ENCODE results near the gene LRFN2. TPM values are rescaled to one million over a fixed set of nuclear protein-coding genes. Genes with fewer than 3 reads are reported as not detected.

LRFN2 gene
- total and polyA plus RNA-seq, 2 of the 8 experiments (the other 6 are each of a cell fraction or from before 2014, with no cell fraction given) = 2.3 TPM

GRCh38 chr6:40431706-40432105 lies 155.5 kb downstream of the LRFN2 start:
- FAIRE-seq = no peak
- no peaks in the 10 kb centered on the region for H4K20me1 ChIP-seq (replicated peaks in 1 of 2; ENCODE audit: control insufficient read depth in 1 of 2, insufficient read depth in 2 of 2, low read length in 2 of 2)

More at GRCh38 chr6:40431706-40432105, 155.5 kb downstream of the LRFN2 start:
- Histone ChIP-seq H3K27me3 (replicated peaks in 1 of 4; ENCODE audit: control insufficient read depth in 3 of 4, extremely low read depth in 1 of 4, insufficient read depth in 3 of 4, low read length in 3 of 4) (no peaks in the 10 kb centered on the region), H3K18ac (ENCODE audit: extremely low read depth, low read length) (no peak overlapping the region), H3K4ac (replicated peaks; ENCODE audit: insufficient read length, low read depth, low read length) (no peak overlapping the region), H3K23me2 (ENCODE audit: low read depth, low read length) (no peaks in the 10 kb centered on the region; the same call in 1 of the 2 replicates), H2BK120ac (replicated peaks; ENCODE audit: low read depth, low read length) (no peak overlapping the region), H4K91ac (replicated peaks; ENCODE audit: insufficient read length, low read length) (no peak overlapping the region), H3K36me3 (ENCODE audit: control insufficient read depth in 2 of 4, insufficient read depth in 4 of 4, low read length in 3 of 4) (no peaks in the 10 kb centered on the region), H4K5ac (ENCODE audit: insufficient read length, low read depth, low read length) (no peak overlapping the region), H3K27ac (ENCODE audit: low read depth, low read length) (no peak overlapping the region), H2BK20ac (ENCODE audit: low read length) (no peak overlapping the region), H3K4me1 (replicated peaks in 1 of 4; ENCODE audit: control insufficient read depth in 3 of 4, insufficient read depth in 4 of 4, low read length in 3 of 4) (no peaks in the 10 kb centered on the region), H3K79me2 (ENCODE audit: control insufficient read depth in 1 of 2, insufficient read depth in 2 of 2, low read length in 2 of 2) (no peaks in the 10 kb centered on the region), H2BK5ac (ENCODE audit: low read depth, low read length) (no peak overlapping the region), H2AFZ (ENCODE audit: low read length) (no peak overlapping the region), H3K9ac (replicated peaks in 1 of 4; ENCODE audit: extremely low read depth in 1 of 4, low read depth in 3 of 4, low read length in 3 of 4) (no peak overlapping the region), H3K23ac (ENCODE audit: insufficient read length) (no peak overlapping the region), H3K14ac (ENCODE audit: insufficient read length) (no peak overlapping the region), H3K4me2 (ENCODE audit: insufficient read depth in 1 of 2, low read depth in 2 of 2, low read length in 2 of 2) (no peak overlapping the region), H3K79me1 (ENCODE audit: low read depth, low read length) (no peaks in the 10 kb centered on the region), H2AK5ac (ENCODE audit: low read depth, low read length) (no peak overlapping the region), H3K56ac (replicated peaks; ENCODE audit: insufficient read length, low read depth, low read length) (no peak overlapping the region), H4K8ac (ENCODE audit: extremely low read depth, insufficient read depth, low read length) (no peak overlapping the region), H3K4me3 (ENCODE audit: extremely low read depth in 1 of 4, insufficient read depth in 2 of 4, low read depth in 3 of 4, low read length in 4 of 4) (no peak overlapping the region), H2BK12ac (ENCODE audit: low read depth, low read length) (no peak overlapping the region), H2BK15ac (ENCODE audit: low read length) (no peak overlapping the region), H3K9me3 (ENCODE audit: insufficient read depth in 2 of 2, low read depth in 1 of 2, low read length in 1 of 2) (peaks cover 4 to 6% of the 10 kb centered on the region in 2 experiments)
- ChIA-PET CTCF (ENCODE audit: partially characterized antibody) (interaction anchor here (0.6 to 1.2 kb wide), 3 partner anchors 9 to 1658 kb away, joined by 3 read pairs; no protein-coding TSS in a partner anchor), POLR2A (ENCODE audit: partially characterized antibody) (interaction anchor here (2.1 kb wide), 1 partner anchor 11 kb away, joined by 5 read pairs; no protein-coding TSS in a partner anchor)
- 93% methylated on average over 8 of the region's 12 CpGs; no CpG with 5 or more reads in 1 of the 2 experiments for WGBS, 2 experiments (ENCODE audit: extremely low coverage in 1 of 2, insufficient coverage in 1 of 2, insufficient read length in 1 of 2, insufficient replicate concordance in 2 of 2, low coverage in 1 of 2, low lambda C conversion rate in 2 of 2, missing lambda C conversion rate in 1 of 2)
- no peak for DNase-seq (ENCODE audit: low read depth in 1 of 2, low spot score in 2 of 2)
- TF ChIP-seq SUZ12 (IDR thresholded peaks at IDR 0.05; ENCODE audit: low read length) (no peak), CTBP2 (IDR thresholded peaks at IDR 0.05; ENCODE audit: borderline replicate concordance, insufficient read depth, insufficient read length, low read length) (no peak), CEBPB (IDR thresholded peaks at IDR 0.05; ENCODE audit: low read depth, low read length) (no peak), BCL11A (IDR thresholded peaks at IDR 0.05; ENCODE audit: low read depth in 2 of 2, low read length in 2 of 2) (no peak), EP300 (IDR thresholded peaks at IDR 0.05; ENCODE audit: borderline replicate concordance in 1 of 2, low read depth in 2 of 2, low read length in 2 of 2) (no peak), ZNF274 (IDR thresholded peaks at IDR 0.05; ENCODE audit: borderline replicate concordance, extremely low read depth, low read length) (no peak), CHD2 (IDR thresholded peaks at IDR 0.05; ENCODE audit: low read length) (no peak), BRCA1 (IDR thresholded peaks at IDR 0.05; ENCODE audit: low read depth, low read length) (no peak), TAF1 (IDR thresholded peaks at IDR 0.05; ENCODE audit: low read depth, low read length) (no peak), SIX5 (IDR thresholded peaks at IDR 0.05; ENCODE audit: low read depth, low read length) (no peak), RXRA (IDR thresholded peaks at IDR 0.05; ENCODE audit: insufficient read depth, low read depth, low read length) (no peak), GABPA (IDR thresholded peaks at IDR 0.05; ENCODE audit: borderline replicate concordance, insufficient read depth, low read length) (no peak), SAP30 (IDR thresholded peaks at IDR 0.05; ENCODE audit: insufficient read depth, insufficient replicate concordance, low read length) (no peak)

All from H1 (cell line).